Pulmonary artery endothelial cell (primary cell): ENCODE results near the gene ZDHHC11. TPM values are rescaled to one million over a fixed set of nuclear protein-coding genes. Genes with fewer than 3 reads are reported as not detected.
"Not testable (repeated sequence)": the region's sequence is repeated elsewhere in the genome, so short reads cannot be mapped to it uniquely, and the experiment has no call there.

ENCODE experiments used
- DNase-seq: peaks from one replicate; pipeline ENCODE4 v3.0.0-alpha.2; 2011; ENCODE audit warnings: low read depth, low spot score
- total RNA-seq: library from RNA; depleted of rRNA; stranded (reverse); fragments of >200 nt; gene quantifications from 2 replicates; pipeline ENCODE4 v1.2.3, GENCODE V29; 2014

ZDHHC11 gene
- total RNA-seq, 1 donor from 2014 or later, result 0.13 TPM

DNA sequence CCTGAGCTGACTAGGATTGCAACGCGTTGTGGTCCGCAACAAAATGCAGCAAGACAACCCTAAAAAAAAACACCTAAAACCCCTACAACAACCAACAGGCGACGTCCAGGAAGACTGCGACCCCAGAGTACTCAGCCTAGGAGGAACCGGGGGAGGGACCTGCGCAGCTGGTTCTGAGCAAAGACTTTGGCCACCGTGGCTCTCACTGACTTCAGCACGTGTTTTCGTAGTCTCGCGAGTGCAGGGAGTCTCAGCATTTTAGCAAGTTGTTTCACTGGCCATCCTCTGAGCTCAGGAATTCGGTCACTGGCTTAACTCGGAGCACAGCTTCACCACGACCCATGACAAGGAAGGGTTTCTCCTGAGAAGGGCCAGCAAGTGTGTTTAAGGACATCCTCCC lies 8.6 kb upstream of the ZDHHC11 start:
- no peak for DNase-seq

DNA sequence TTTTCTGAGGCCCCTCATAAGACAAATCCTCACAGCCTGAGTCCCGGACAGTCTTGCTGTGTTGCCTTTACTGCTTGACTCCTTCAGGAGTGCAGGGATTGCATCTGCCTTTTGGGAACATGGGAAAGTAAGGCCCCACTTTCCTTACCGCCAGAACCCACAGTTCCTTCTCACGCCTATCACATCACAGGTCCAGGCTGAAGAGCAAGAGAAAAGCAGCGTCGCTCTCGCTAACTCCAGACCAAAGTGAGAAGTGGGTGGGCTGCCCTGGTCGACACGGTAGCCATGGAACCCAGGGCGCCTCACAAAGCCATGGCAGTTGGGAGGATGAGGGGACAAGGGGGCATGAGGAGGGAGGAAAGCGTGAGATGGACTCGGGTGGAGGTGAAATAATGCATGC lies 7.9 kb upstream of the ZDHHC11 start:
- no peak for DNase-seq

DNA sequence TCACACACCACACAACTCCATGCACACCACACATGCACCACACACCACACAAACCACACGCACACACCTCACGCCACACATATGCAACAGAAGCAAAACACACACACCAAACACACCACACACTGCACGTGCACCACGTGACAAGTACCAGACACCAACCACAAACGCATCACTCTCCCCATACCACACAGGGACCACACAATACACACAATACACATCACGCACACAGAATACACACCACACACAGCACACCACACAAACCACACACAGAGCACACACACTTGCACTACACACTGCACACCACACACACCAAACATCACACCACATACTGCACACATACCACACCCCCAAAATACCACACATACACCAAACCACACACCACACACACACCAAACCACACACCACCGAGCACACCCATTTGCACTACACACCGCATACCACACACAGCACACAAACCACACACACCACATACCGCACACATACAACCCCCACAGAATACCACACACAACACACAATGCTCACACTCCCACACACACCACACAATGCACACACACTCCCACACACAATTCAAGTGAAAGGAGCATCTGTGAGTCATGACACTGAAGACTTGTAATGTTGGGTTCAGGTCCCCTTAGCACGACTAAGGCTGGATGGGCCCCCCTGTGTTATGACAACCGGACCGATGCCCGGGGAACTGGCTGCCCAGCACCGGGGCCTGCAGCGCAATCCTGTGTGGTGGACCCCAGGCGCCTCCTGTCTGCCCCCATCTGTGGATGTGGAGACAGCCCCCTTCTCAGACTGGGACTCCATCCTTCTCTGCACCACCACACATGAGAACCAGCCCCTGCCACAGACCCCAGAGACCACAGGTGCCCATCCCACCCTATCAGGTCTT lies 6.0 kb upstream of the ZDHHC11 start:
- DNase-seq, result no peak

DNA sequence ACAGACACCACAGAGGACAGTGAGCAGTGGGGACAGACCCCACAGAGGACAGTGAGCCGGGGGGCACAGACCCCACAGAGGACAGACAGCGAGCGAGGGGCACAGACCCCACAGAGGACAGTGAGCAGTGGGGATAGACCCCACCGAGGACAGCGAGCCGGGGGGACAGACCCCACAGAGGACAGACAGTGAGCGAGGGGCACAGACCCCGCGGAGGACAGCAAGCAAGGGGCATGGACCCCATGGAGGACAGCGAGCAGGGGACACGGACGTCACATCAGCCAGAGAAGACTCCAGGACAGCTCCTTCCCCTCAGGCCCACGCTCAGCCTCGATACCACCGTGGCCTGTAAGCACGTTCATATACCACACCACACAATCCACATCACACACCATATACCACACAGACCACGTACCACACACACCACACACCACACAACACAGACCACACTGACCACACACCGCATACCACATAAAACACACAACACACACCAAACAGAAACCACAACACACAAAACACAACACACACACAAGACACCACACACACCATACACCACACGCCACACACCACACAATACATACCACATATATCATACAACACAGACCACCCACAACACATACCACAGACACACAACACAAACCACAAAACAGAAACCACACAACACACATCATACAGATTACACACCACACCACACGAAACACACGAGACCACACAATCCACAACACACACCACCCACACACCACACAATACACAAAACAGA lies 5.2 kb upstream of the ZDHHC11 start:
- no peak for DNase-seq

DNA sequence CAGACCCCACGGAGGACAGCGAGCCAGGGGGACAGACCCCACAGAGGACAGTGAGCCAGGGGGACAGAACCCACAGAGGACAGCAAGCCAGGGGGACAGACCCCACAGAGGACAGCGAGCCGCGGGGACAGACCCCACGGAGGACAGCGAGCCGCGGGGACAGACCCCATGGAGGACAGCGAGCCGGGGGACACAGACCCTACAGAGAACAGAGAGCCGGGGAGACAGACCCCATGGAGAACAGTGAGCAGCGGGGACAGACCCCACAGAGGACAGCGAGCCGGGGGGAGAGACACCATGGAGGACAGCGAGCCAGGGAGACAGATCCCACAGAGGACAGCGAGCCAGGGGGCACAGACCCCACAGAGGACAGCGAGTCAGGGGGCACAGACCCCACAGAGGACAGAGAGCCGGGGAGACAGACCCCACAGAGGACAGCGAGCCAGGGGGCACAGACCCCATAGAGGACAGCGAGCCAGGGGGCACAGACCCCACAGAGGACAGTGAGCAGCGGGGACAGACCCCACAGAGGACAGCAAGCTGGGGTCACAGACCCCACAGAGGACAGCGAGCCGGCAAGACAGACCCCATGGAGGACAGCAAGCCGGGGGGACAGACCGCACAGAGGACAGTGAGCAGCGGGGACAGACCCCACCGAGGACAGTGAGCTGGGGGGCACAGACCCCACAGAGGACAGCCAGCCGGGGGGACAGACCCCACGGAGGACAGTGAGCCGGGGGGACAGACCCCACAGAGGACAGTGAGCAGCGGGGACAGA lies 4.4 kb upstream of the ZDHHC11 start:
- no peak for DNase-seq

DNA sequence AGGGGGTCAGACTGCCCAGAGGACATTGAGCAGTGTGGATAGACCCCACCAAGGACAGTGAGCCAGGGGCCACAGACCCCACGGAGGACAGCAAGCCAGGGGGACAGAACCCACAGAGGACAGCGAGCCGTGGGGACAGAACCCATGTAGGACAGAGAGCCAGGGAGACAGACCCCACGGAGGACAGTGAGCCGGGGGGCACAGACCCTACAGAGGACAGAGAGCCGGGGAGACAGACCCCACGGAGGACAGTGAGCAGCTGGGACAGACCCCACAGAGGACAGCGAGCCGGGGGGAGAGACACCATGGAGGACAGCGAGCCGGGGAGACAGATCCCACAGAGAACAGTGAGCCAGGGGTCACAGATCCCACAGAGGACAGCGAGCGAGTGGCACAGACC lies 3.4 kb upstream of the ZDHHC11 start:
- DNase-seq, result no peak

DNA sequence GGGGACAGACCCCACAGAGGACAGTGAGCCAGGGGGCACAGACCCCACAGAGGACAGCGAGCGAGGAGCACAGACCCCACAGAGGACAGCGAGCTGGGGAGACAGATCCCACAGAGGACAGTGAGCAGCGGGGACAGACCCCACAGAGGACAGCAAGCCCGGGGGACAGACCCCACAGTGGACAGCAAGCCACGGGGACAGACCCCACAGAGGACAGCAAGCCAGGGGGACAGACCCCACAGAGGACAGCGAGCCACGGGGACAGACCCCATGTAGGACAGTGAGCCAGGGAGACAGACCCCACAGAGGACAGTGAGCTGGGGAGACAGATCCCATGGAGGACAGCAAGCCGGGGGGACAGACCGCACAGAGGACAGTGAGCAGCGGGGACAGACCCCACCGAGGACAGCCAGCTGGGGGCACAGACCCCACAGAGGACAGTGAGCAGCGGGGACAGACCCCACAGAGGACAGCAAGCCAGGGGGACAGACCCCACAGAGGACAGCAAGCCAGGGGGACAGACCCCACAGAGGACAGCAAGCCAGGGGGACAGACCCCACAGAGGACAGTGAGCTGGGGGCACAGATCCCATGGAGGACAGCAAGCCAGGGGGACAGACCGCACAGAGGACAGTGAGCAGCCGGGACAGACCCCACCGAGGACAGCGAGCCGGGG lies 2.8 kb upstream of the ZDHHC11 start:
- DNase-seq, result not testable (repeated sequence)

DNA sequence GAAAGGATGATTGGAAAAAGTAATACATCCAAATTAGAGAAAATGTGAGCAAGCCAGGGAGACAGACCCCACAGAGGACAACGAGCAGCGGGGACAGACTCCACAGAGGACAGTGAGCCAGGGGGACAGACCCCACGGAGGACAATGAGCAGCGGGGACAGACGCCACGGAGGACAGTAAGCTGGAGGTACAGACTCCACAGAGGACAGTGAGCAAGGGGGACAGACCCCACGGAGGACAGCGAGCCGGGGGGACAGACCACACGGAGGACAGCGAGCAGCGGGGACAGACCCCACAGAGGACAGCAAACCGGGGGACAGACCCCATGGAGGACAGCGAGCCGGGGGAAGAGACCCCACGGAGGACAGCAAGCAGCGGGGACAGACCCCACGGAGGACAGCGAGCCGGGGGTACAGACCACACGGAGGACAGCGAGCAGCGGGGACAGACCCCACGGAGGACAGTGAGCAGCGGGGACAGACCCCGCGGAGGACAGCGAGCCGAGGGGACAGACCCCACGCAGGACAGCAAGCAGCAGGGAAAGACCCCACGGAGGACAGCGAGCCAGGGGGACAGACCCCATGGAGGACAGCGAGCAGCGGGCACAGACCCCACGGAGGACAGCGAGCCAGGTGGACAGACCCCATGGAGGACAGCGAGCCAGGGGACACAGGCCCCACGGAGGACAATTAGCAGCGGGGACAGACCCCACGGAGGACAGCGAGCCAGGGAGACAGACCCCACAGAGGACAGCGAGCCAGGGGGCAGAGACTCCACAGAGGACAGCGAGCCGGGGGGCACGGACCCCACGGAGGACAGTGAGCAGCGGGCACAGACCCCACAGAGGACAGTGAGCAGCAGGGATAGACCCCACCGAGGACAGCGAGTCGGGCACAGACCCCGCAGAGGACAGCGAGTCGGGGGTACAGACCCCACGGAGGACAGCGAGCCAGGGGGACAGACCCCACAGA lies 1.9 kb upstream of the ZDHHC11 start:
- DNase-seq, result no peak

DNA sequence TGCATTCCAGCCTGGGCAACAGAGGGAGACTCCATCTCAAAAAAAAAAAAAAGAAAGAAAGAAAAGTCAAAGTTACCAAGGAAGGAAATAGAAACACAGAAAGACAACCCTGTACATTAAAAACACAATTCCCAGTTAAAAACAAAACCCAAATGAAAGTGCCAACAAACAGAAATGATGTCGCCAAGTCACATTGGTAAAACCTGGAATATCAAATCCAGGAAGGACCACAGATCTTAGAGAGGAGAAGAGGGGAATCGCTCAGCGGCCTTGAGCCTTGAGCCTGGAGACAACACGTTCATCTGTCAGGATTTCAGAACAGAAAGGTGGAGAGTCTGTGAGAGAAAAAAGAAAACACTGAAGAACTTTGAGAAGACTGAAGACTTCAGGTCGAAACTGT lies 1.2 kb upstream of the ZDHHC11 start:
- no peak for DNase-seq

DNA sequence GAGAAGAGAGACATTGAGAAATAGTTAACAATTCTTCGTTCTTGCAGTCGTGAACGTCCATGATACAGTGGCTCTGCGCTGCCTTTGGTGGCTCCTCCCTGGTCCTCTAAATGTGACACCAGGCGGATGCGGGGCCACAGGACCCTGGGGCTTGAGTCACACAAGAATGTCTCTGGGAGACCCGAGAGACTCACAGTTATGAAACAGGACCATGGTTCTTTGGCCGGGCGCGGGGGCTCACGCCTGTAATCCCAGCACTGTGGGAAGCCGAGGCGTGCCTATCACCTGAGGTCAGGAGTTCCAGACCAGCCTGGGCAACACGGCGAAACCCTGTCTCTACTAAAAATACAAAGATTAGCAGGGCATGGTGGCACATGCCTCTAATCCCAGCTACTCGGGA lies 767 bp upstream of the ZDHHC11 start:
- DNase-seq, result no peak

DNA sequence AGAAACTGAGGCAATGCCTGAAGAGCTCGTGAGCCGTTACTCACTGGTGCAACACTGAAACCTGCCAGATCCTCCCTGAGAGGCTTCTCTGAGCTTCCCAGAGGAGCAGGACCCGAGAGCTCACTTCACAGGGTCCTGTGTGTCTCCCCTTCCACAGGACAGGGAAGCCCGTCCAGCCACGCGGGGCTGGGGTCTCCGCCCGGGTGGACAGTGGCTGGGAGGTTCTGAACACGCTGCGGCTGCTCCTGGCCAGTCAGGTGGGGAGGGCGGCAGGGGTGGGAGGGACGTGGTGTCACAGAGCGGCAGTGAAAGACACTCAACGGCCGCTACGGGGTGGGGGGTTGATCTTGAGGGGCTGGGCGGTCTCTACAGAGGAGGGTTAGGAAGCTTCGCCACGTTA lies 290 bp upstream of the ZDHHC11 start:
- no peak for DNase-seq

DNA sequence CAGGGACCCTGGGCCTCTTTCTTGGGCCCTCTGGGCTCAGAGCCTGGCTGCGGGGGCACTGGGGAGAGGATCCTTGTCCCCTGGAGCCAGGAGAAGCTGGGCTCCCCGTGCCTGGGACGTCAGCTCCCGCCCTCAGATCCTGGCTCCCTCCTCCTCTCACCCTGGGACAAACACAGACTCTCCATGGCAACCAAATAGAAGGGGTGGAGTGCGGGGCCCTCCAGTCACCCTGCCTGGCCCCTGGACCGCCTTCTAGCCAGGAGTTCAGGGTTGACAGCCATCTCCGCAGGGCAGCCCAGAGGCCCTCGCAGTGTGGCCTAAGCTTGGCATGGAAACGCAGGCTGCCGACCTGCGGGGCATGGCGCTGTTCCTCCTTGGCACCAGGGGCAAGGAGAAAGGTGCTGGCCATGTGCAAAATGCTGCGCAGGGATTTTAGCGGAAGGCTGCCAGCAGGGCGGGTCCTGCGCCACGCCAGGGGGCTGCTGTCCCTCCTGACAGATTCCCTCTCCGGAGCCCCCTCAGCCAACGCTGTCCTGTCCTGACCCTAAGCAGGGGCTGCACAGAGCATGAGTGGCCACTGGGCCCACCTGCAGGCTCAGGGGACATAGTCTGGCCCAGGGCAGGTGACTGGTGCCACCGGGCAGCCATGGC lies 1.0 kb downstream of the ZDHHC11 start:
- no peak for DNase-seq

DNA sequence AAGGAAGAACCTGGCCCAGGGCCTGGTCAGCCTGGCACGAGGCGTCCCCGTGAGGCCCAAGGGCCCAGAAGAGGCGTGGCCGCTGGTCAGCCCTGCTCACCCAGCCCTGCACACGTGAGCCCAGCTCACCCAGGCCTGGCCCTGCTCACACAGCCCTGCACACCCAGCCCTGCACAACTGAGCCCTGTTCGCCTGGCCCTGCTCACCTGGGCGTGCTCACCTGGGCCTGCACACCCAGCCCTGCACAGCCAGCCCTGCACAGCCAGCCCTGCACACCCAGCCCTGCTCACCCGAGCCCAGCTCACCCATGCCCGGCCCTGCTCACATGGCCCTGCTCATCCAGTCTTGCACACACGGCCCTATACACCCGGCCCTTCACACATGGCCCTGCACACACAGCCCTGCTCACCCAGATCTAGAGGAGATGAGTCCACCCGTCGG lies 2.1 kb downstream of the ZDHHC11 start:
- no peak for DNase-seq

DNA sequence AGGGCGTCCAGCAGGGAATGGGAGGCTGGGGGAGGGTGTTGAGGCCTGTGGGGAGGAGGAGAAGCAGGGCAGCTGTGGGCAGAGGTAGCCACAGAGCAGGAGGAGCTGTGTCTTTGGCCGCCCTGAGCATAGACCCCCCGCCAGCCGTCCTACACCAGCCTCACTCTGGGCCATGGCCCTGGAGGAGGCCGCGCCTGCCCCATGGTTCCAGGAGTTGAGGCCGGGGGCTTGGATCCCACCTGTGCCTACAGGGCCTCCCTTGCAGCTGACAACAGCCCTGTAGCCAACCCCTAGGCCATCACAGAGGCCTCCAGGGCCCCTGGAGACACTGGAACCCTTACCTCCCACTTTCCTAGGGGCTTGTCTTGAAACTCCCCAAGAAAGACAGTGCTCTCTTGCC lies 3.0 kb downstream of the ZDHHC11 start:
- not testable (repeated sequence) for DNase-seq

DNA sequence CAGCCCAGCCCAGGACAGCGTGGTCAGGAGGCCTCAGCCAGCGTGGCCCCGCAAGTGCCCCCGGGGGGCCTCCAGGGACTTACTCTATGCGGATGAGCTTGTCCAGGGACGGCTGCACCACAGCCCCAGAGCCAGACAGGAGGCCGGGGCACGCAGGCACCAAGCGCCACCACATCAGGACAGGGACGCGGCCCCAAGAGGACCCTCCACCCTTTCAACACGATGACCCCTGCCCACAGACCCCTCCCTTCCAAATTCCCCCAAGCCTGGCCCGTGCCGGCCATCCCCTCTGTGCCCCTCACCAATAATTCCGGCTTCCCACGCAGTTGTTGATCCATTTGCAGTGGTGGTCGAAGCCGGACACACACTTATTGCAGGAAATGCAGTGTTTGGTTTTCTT lies 3.6 kb downstream of the ZDHHC11 start:
- DNase-seq, result not testable (repeated sequence)

DNA sequence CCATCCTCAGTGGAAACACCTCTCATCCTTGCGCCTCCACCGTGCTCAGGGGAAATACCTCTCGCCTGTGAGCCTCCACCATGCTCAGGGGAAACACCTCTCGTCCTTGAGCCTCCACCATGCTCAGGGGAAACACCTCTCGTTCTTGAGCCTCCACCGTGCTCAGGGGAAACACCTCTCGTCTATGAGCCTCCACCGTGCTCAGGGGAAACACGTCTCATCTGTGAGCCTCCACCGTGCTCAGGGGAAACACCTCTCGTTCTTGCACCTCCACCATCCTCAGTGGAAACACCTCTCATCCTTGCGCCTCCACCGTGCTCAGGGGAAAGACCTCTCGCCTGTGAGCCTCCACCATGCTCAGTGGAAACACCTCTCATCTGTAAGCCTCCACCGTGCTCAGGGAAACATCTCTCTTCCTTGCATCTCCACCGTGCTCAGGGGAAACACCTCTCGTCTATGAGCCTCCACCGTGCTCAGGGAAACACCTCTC lies 4.1 kb downstream of the ZDHHC11 start:
- not testable (repeated sequence) for DNase-seq

DNA sequence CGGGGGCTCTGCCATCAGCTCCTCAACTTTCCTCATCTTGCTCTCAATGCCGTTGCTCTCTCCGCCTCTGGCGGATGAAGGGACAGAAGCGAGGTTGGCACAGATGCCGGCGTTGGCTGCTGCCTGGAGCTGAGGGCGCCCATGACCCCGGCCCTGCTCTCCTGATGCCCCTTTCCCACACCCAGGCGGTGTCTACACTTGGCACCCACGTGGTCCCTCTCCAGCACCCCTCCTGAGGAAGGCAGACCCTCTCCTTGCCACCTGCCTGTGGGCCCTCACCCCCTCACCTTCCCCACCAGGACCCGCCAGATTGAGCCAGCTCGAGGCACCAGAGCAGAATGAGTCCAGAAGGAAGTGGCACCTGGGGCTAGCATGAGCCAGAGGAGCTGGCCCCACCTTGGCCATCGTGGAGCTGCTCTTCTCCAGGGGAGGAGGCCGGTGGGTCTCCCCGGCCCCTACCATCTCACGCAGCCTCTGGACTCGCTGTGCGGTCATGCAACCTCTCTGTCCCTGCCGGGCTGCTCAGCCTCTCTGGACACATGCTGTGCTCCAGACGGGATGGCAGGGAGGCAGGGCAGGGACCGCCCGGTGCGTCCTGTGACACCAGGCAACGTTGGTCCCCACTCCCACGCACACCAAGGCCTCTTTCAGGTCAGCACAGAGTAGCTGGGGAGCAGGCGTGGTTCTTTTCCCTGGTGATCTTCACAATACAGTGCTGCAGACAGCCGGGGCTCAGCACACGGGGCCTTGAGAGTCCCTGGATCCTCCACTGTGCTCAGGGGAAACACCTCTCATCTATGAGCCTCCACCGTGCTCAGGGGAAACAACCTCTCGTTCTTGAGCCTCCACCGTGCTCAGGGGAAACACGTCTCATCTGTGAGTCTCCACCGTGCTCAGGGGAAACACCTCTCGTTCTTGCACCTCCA lies 4.8 kb downstream of the ZDHHC11 start:
- DNase-seq, result not testable (repeated sequence)

DNA sequence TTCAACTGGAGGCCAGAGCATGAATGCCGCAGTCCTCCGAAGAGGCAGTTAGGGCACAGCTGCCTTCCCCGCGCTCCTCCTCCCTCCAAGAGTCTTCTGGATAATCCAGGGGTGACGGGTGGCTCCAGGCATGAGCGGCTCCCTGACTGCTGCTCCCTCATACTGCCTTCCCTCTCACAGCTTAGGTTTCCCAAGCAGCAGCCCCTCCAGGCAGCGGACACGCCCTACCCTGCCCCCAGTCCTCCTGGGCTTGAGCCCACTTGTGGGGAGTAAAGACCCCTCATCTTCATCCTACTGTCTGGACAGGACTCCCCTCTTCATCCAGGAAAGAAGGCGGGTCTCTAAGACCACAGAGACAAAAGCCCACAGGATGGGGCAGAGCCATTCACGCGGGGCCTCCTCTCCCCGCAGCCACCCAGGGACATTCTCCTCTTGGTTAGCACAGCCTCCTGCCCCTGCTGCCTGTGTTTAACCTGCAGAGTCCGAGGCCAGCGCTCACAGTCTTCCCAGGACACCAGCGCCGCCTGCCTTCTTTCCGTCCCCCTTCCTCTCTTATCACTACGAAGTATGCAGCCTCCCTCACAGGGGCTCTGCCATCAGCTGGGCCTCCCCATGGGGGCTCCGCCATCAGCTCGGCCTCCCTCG lies 5.6 kb downstream of the ZDHHC11 start:
- not testable (repeated sequence) for DNase-seq
